C1 segment of cervical spinal cord (tissue), 14 donors: ENCODE results near the gene ARID2.
A peak's percentile ranks its signal among the peaks of the same experiment; 100 is the strongest.

Experiments
- DNase-seq, 14 donors: peaks; one replicate each; lab custom pipeline; 2025; lab: John Stamatoyannopoulos, UW

ARID2 gene

GRCh38 chr12:45721954-45722353 lies 7.6 kb upstream of the ARID2 start:
- DNase-seq = no peak

- peak in 5 of 14 donors; percentile 1 to 83 (median 19) for DNase-seq
Measured at GRCh38 chr12:45725631-45726602, 3.6 kb upstream of the ARID2 start.

- peak in 12 of 14 donors; percentile 40 to 92 (median 82) for DNase-seq
Measured at GRCh38 chr12:45726603-45727300, 2.8 kb upstream of the ARID2 start.

- DNase-seq = peak; percentile 50 to 96 (median 89)
Measured at GRCh38 chr12:45727301-45727979, 2.1 kb upstream of the ARID2 start.

- no peak for DNase-seq
Measured at GRCh38 chr12:45727980-45728629, 1.4 kb upstream of the ARID2 start.

GRCh38 chr12:45728630-45729232 lies 775 bp upstream of the ARID2 start:
- DNase-seq = peak; percentile 70 to 98 (median 94)

GRCh38 chr12:45730084-45730347 lies 510 bp downstream of the ARID2 start:
- DNase-seq = peak in 4 of 14 donors; percentile 33 to 69 (median 65)

GRCh38 chr12:45730348-45731189 lies 1.1 kb downstream of the ARID2 start:
- peak in 13 of 14 donors; percentile 5 to 75 (median 52) for DNase-seq

GRCh38 chr12:45731190-45731775 lies 1.8 kb downstream of the ARID2 start:
- no peak for DNase-seq

- no peak for DNase-seq
Measured at GRCh38 chr12:45732250-45732649, 2.7 kb downstream of the ARID2 start.

- DNase-seq = no peak
Measured at GRCh38 chr12:45732936-45733335, 3.4 kb downstream of the ARID2 start.

- DNase-seq = no peak
Measured at GRCh38 chr12:45737638-45738037, 8.1 kb downstream of the ARID2 start.

GRCh38 chr12:45742590-45742989 lies 13.1 kb downstream of the ARID2 start:
- no peak for DNase-seq

- DNase-seq = no peak
Measured at GRCh38 chr12:45743247-45743646, 13.7 kb downstream of the ARID2 start.

GRCh38 chr12:45745861-45746277 lies 16.4 kb downstream of the ARID2 start:
- no peak for DNase-seq

GRCh38 chr12:45756666-45757065 lies 27.2 kb downstream of the ARID2 start:
- no peak for DNase-seq

GRCh38 chr12:45757172-45757571 lies 27.7 kb downstream of the ARID2 start:
- DNase-seq = no peak

- DNase-seq = no peak
Measured at GRCh38 chr12:45760333-45760732, 30.8 kb downstream of the ARID2 start.

- DNase-seq = peak in 1 of 14 donors; percentile 10
Measured at GRCh38 chr12:45762185-45763110, 32.9 kb downstream of the ARID2 start.
